NCI-H2196 (cell line): ENCODE data around the gene TNFAIP1.
A peak's percentile ranks its signal among the peaks of the same experiment; 100 is the strongest.
"Not testable (repeated sequence)": the region's sequence is repeated elsewhere in the genome, so short reads cannot be mapped to it uniquely, and the experiment has no call there.

Experiments used
- DNase-seq: peaks from one replicate; lab custom pipeline; 2025; ENCODE audit not compliant: unreplicated experiment; lab: John Stamatoyannopoulos, UW

TNFAIP1 gene

GRCh38 chr17:28324781-28325180 is 10.8 kb upstream of the TNFAIP1 start:
- no peak for DNase-seq

GRCh38 chr17:28325211-28325610 is 10.3 kb upstream of the TNFAIP1 start:
- DNase-seq: no peak

GRCh38 chr17:28326114-28326513 is 9.4 kb upstream of the TNFAIP1 start:
- no peak for DNase-seq

GRCh38 chr17:28327031-28327607 is 8.4 kb upstream of the TNFAIP1 start:
- no peak for DNase-seq

GRCh38 chr17:28327709-28328108 is 7.9 kb upstream of the TNFAIP1 start:
- DNase-seq: no peak

GRCh38 chr17:28328325-28328724 is 7.2 kb upstream of the TNFAIP1 start:
- DNase-seq: no peak

- no peak for DNase-seq
Observed at GRCh38 chr17:28330671-28331070, 4.9 kb upstream of the TNFAIP1 start.

GRCh38 chr17:28331891-28332420 is 3.6 kb upstream of the TNFAIP1 start:
- no peak for DNase-seq

GRCh38 chr17:28333083-28333746 is 2.3 kb upstream of the TNFAIP1 start:
- no peak for DNase-seq

- no peak for DNase-seq
Observed at GRCh38 chr17:28334171-28334570, 1.4 kb upstream of the TNFAIP1 start.

- DNase-seq: no peak
Observed at GRCh38 chr17:28334666-28335200, 828 bp upstream of the TNFAIP1 start.

GRCh38 chr17:28335959-28336871 is 654 bp downstream of the TNFAIP1 start:
- peak; percentile 14 for DNase-seq

GRCh38 chr17:28338056-28338768 is 2.7 kb downstream of the TNFAIP1 start:
- no peak for DNase-seq

- not testable (repeated sequence) for DNase-seq
Observed at GRCh38 chr17:28338769-28339212, 3.2 kb downstream of the TNFAIP1 start.

GRCh38 chr17:28339431-28339830 is 3.9 kb downstream of the TNFAIP1 start:
- DNase-seq: no peak

GRCh38 chr17:28340374-28340773 is 4.8 kb downstream of the TNFAIP1 start:
- DNase-seq: no peak

GRCh38 chr17:28341516-28341915 is 6.0 kb downstream of the TNFAIP1 start:
- DNase-seq: no peak

- DNase-seq: no peak
Observed at GRCh38 chr17:28342313-28342712, 6.8 kb downstream of the TNFAIP1 start.

- peak; percentile 18 for DNase-seq
Observed at GRCh38 chr17:28343491-28343932, 8.0 kb downstream of the TNFAIP1 start.

GRCh38 chr17:28344011-28344410 is 8.4 kb downstream of the TNFAIP1 start:
- no peak for DNase-seq
